Epidermal melanocyte (primary cell): Measurements from ENCODE around the gene ODF2.
A peak's percentile ranks its signal among the peaks of the same experiment; 100 is the strongest.
"Not testable (repeated sequence)": the region's sequence is repeated elsewhere in the genome, so short reads cannot be mapped to it uniquely, and the experiment has no call there.

Experiments
- DNase-seq: peaks from one replicate; pipeline ENCODE4 v3.0.0; 2011; ENCODE audit warnings: low spot score; ENCODE audit not compliant: insufficient read length

Gene ODF2

DNA sequence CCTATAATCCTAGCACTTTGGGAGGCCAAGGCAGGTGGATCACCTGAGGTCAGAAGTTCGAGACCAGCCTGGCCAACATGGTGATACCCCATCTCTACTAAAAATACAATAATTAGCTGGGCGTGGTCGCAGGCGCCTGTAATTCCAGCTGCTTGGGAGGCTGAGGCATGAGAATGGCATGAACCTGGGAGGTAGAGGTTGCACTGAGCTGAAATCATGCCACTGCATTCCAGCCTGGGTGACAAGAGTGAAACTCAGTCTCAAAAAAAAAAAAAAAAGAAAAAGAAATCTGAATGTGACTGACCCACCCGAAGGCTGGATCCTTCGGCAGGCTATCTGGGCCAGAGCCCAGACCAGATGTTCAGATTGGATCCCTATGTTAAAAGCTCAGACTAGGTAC, 32.5 kb upstream of the ODF2 start:
- DNase-seq: not testable (repeated sequence)

DNA sequence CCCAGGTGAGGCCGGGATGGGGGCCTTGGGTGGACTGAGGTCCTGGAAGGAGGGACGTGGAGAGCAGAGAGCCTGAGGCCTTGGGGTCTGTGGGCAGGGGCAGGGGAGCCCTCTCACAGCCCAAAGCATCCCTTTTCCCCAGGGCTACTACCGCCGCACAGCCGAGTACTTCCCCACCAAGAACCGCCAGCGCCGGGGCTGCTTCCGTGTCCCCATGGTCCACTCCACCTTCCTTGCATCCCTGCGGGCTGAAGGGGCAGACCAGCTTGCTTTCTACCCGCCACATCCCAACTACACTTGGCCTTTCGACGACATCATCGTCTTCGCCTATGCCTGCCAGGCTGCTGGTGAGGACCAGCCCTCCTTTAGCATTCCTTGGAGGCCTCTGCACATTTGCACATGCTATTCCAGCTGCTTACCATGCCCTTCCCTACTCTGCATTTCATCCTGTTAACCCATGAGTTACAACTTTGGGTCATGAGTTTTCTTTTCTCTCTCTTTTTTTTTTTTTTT, 31.5 kb upstream of the ODF2 start:
- no peak for DNase-seq

DNA sequence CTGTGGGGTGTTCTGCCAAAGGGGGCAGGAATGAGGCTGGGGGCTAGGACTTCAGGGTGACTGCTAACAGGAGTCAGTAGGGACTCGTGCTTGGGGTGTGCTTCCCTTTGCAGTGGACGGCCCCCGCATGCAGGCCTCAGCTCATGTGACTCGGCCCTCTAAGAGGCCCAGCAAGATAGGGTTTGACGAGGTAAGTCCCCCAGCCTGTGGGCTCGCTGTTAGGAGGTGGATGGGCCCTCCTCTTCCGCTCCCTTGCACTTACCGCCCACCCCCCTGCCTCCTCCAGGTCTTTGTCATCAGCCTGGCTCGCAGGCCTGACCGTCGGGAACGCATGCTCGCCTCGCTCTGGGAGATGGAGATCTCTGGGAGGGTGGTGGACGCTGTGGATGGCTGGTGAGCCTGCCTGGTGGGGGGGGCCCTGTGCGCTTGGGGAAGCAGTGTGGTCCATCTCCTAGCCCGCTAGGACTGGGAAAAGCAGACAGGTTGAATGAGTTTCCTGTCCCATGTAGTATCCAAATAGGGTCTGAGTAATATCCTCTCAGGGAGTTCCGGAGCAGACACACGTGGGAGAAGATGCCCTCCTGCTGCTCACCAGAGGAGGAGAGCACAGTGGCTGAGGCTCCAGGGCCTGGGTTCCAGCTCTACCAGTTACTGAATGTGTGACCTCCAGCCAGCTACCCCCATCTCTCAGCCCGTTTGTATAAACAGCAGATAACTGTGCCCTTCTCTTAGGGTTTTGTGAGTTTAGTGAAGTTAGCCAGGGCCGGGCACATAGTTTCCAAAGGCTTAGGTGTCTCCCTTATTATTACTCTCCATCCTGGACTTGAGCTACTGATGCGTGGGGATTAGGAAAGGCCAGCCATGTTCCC, 26.9 kb upstream of the ODF2 start:
- DNase-seq: no peak

DNA sequence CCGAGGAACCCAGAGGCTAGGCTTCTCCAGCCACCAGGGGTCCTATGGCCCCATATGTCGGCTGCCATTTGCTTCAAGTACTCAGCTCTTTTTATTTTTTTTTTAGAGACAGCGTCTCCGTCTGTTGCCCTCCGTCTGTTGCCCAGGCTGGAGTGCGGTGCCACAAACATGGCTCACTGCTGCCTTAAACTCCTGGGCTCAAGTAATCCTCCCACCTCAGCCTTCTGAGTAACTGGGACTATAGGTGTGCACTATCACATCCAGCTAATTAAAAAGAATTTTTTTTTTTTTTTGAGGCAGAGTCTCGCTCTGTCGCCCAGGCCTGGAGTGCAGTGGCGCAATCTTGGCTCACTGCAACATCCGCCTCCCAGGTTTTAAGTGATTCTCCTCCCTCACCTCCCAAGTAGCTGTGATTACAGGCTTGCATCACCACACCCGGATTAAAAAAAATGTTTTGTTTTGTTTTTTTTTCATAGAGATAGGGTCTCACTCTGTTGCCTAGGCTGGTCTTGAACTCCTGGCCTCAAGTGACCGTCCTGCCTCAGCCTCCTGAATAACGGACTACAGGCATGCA, 26.2 kb upstream of the ODF2 start:
- DNase-seq: no peak

DNA sequence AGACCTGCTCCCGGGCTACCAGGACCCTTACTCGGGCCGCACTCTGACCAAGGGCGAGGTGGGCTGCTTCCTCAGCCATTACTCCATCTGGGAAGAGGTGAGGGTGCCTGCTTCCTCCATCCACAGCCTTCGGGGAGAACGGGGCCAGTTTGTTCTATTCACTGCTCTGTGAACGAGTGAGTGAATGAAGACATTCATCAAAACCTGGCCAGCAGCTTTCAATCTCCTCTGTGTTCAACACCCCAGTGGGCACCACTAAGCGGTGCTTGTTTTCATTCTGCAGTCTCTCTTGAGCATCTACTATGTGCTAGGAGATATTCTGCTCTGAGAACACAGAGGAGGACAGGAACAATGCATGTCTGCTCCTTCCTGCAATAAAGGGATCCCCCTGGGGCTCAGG, 24.6 kb upstream of the ODF2 start:
- no peak for DNase-seq

DNA sequence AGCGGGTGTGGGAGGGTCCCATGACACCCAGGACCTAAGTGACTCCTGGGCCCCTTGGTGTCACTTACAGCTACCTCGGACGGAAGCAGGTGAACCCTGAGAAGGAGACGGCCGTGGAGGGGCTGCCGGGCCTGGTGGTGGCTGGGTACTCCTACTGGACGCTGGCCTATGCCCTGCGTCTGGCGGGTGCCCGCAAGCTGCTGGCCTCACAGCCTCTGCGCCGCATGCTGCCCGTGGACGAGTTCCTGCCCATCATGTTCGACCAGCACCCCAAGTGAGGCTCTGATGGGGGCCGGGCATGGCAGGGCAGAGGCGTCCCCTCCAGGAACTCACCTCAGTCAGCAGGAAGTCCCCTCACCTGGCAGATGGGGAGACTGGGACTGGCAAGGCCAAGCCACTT, 21.5 kb upstream of the ODF2 start:
- no peak for DNase-seq

DNA sequence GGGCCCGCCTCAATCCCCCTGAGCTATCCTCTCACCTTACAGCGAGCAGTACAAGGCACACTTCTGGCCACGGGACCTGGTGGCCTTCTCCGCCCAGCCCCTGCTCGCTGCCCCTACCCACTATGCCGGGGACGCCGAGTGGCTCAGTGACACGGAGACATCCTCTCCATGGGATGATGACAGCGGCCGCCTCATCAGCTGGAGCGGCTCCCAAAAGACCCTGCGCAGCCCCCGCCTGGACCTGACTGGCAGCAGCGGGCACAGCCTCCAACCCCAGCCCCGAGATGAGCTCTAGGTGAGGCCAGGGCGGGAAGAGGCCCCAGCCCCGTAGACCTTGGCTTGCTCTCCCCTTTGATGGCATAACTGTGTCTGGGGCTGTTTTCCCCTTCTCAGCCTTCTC, 20.2 kb upstream of the ODF2 start:
- no peak for DNase-seq

DNA sequence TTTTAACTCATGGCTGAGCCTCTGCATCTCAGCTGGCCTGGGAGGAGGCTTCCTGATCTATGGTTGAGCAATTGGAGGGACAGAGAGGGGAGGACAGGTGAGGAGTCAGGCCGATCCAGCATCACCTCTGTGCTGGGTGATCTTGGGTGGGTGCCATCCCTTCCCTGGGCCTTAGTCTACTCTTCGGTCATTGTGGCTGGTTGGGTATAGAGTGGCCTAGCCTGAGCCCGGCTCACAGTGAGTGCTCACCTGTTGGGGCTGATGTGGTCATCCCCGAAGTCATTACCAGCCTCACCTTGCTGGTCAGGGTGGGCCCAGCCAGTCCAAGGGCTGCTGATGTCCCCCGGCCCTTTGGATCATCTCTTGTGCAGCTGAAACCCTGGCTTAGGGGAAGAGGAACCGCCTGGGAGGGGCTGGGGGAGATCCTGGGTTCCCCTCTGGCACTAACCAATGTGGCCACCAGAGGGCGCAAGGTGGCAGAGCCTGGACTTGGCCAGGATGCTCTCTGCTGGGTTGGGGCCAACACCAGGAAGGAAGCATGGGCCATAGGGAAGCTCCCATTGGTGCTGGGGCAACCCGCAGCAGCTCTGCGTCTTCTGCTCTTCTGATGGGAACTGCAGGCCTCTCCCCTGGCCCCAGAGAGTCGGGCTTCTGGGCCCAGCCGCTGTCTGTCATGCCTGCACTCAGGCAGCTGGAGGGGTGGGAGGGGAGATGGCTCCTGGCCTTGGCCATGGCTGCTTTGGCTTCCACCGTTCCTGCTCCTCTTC, 17.3 kb upstream of the ODF2 start:
- DNase-seq: peak; percentile 90

DNA sequence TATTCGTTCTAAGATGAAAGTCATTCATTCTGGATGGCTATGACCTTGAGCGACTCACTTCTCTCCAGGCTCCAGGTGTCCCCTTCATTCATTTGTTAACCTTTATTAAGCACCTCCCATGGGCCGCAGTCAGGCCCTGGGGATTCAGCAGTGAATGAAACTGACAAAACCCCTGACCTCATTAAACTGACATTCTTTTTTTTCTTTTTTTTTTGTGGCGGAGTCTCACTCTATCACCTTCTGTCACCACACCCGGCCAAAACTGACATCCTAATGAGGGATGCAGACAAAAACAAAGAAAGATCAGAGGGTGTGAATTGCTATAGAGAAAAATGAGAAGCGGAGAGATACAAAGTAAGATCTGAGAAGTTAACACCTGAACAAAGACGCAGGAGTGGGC, 16.5 kb upstream of the ODF2 start:
- no peak for DNase-seq

DNA sequence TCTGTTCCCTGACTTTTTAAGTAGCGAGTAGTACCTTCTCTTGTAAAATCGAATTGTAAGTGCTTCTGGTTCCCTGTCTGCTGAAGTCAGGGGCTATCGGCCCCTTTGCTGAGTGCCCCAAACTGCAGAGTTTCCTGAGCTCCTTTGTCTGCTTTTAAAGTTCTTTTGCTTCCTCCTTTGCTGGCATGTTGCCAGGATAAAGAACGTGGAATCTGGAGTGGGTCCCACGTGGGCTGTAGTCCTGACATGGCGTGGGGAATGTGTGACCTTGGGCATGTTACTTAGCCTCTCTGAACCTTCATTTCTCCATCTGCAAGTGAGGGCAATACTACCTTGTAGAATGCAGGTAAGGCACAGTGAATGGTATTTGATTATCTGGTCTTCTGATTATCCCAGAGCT, 13.7 kb upstream of the ODF2 start:
- no peak for DNase-seq

DNA sequence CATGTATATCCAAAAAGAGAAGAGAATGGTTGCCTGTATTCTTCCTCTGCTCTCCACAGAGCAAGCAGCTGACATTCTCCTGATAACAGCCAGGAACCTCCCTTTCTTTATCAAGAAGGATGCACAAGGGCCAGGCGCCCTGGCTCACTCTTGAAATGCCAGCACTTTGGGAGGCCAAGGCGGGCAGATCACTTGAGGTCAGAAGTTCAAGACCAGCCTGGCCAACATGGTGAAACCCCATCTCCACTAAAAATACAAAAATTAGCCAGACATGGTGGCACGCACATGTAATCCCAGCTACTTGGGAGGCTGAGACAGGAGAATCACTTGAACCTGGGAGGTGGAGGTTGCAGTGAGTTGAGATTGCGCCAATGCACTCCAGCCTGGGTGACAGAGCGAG, 9.3 kb upstream of the ODF2 start:
- DNase-seq: not testable (repeated sequence)

DNA sequence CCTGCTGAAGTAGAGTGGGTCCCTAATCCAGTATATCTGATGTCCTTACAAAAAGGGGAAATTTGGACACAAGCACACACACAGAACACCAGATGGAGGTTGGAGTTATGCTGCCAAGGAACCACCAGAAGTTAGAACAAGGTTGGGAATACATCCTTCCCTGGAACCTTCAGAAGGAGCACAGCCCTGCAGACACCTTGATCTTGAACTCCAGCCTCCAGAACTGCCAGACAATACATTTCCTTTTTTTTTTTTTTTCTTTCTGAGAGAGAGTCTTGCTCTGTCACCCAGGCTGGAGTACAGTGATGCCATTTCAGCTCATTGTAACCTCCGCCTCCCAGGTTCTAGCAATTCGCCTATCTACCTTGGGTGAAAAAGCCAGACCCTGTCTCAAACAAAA, 7.1 kb upstream of the ODF2 start:
- no peak for DNase-seq

DNA sequence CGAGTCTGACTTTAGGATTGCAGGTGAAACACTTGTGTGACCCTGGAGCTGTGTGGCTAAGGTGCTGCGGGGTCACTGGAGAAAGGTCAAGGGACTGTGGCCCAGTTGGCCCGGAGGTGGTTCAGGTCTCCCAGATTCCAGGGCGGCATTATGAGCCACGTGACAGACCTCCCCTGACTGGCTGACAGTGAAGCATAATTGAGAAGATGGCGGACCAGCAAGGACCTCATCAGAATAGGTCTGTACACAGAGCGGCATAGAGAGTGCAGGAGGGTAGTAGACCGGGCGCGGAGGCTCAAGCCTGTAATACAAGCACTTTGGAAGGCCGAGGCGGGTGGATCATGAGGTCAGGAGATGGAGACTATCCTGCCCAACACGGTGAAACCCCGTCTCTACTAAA, 815 bp upstream of the ODF2 start:
- no peak for DNase-seq

DNA sequence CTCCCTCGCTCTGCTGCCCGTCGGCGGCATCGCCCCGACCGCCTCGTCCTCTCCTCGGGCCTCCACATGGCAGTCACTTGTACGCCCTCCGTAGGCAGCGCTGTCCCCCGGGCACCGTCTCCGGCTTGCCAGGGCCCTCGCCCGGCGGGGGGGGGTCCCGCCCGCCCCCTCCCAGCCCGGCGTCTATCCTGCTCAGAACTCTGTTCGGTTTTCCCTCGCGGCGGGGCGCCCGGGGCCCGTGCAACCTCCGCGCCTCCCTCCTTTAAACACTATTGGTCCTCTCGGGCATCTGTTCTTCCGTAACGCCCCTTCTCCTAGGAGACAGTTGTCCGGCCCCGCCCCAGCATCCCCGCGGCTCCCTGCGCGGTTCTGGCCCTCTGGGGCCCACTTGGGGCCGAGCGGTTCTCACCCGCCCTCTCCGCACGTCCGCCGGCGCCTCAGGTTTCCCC, 831 bp downstream of the ODF2 start:
- DNase-seq: peak; percentile 85

DNA sequence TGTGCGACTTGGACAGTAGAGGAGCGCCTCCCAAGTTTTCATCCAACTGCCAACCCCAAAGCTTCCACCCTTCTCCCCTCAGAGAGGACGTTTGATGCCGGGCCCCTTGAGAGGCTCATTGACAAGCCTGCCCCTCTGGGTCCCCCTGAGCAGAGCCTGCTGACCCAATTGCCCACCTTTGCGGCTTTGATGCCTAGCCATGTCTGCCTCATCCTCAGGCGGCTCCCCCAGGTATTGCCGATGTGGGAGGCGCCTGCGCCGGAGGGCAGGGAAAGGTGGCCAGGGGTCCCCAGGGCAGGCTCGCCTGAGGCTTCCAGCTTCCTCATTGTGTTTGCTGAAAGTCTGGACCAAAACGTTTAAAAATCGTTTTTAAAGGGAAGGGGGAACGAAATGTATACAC, 1.4 kb downstream of the ODF2 start:
- no peak for DNase-seq

DNA sequence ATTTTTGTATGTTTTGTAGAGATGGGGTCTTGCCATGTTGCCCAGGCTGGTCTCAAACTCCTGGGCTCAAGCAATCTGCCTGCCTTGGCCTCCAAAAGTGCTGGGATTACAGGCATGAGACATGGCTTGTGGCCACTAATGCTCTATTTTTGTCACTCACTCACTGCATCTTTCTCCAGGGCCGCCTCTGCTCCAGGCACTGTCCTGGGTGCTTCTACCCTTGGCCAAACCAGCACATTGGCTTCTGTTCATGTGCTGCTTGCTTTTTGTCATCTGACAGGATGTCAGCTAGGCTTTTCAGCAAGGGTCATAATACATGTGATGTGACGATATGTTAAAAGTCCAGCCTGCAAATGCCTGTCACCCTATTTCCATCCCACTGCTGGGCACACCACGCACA, 3.2 kb downstream of the ODF2 start:
- DNase-seq: no peak

DNA sequence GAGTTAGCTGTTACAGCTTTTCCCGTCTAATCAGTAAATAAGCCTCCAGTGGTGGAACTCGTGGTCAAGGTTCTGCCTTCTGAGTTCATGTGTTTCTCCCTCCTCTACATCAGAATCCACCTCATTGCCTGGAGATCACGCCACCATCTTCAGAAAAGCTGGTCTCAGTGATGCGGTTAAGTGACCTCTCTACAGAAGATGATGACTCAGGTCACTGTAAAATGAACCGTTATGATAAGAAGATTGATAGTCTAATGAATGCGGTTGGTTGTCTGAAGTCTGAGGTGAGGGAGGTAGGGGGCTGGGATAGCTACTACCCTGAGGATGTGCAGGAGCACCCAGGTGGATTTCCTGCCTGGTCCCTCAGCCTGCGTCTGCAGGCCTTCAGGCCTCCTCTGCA, 13.3 kb downstream of the ODF2 start:
- no peak for DNase-seq

DNA sequence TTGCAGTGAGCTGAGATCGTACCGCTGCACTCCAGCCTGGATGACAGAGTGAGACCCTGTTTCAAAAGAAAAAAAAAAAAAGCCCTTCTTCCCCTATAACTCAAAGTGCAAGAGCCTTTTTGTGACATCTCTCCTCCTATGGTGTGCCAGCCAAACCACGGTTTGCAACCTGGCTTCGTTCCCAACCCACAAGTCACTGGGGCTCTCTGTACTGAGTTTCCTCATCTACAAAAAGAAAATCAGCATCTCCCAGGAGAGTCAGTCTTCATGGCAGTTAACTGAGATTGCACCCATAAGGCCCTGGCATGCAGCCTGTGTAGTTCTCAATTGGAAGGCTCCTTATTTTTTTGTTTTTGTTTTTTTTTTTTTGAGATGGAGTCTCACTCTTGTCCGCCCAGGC, 14.8 kb downstream of the ODF2 start:
- no peak for DNase-seq

DNA sequence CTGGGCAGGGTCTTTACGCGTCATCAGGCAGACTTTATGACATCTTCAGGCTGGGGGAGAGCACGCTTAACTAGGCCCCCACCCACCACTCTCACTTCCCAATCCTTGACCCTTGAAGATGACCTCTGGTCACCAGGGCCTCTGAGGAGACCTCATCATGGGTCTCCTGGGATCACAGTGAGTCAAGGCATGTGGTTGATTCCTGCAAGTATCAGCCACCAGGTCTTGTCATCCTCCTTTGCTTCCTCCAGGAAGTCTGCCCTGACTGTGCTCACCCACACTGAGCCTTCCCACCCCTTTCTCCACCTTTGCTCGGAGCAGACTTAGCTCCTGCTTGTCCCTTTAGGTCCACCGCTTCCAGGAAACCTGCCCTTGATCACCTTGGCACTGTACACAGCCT, 17.3 kb downstream of the ODF2 start:
- no peak for DNase-seq

DNA sequence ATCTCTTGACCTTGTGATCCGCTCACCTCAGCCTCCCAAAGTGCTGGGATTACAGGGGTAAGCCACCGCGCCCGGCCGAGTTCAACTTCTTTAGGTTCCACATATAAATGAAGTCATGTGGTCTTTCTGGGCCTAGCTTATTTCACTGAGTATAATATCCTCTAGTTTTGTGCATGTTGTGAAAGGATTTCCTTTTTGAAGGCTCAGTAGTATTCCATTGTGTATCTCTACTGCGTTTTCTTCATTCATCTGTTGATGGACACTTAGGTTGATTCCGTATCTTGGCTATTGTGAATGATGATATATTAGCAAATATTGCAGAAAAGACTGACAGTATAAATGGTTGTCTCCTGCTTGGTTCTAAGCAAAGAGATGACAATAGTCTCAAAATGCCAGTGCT, 20.1 kb downstream of the ODF2 start:
- DNase-seq: no peak

DNA sequence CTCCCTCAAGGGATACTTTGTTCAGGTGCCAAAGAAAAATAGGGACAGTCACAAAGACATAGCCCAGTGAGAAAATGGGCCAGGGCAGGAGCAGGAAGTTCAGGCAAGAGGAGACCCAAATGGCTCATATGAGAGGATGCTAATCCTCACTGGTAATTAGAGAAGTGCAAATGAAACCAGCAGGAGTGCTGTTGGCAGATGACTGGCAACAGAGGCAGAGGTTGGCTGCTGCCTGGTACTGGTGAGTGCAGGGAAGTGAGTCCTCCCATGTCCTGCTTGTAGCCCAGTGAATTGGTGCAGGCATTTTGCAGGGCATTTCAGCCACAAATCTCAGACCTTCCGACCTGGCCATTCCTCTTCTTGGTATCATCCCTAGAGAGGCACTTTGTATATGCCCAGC, 23.5 kb downstream of the ODF2 start:
- DNase-seq: no peak

DNA sequence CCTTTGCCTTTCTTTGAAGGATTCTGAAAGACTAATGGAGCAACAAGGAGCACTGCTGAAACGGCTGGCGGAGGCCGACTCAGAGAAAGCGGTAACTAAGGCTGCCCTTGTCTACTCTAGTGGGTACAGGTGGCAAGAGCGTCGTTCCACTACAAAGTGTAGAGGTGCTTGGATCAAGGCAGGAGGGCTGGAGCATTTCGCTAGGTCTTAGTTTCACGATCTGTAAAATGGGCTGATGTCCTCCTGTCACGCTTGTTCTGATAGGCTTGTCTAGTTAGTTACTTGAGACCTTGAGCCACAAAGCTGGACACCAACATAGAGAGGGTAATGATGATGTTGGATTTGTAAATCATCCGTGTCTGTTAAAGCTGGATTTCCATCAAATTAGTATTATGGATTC, 25.8 kb downstream of the ODF2 start:
- DNase-seq: no peak
